ENCODE results near the gene CLCN5.

CLCN5 gene

GRCh38 chrX:50088645-50089044 lies 166.2 kb downstream of the CLCN5 start:
- no peak for DNase-seq (ENCODE audit: low read depth)

GRCh38 chrX:50093625-50094024 lies 171.2 kb downstream of the CLCN5 start:
- DNase-seq (ENCODE audit: low read depth), result no peak

DNA sequence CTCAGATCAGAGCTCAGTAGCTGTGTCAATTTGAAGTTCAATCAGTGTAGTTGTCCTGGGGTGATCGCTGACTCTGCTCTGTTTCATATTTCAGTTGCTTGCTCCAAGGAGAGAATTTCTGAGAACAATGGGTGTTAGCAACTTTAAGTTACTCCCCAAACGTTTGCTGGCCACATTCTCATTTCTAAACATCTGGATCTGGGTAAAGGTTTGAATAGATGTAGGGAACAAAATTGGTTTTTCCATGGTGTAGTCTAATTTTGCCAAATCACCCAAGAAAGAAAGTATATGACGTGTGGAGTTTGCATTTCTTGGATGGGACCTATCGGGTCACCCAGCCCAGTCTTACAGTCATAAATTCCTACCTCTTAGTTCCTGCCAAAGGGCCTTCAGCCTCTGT lies 174.7 kb downstream of the CLCN5 start:
- DNase-seq (ENCODE audit: low read depth), result no peak

GRCh38 chrX:50098241-50098640 lies 175.8 kb downstream of the CLCN5 start:
- DNase-seq (ENCODE audit: low read depth), result no peak

DNA sequence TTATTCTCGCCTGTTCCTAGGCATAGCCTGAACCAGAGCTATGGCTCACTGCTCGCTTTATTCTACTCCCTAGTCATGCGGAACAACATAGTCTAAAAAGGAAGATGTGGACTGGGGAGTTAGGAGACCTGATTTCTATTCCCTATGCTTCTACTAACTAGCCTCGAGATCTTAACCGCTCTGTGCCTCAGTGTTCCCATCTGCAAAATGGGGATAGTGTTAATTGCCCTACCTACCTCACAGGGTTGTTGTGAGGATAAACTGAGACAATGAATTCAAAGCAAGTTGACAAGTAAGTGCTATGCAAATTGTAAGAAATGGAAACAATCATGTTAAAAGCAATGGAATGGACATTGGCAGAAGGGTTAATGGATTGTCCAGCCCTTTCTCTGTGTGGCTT lies 176.4 kb downstream of the CLCN5 start:
- no peak for DNase-seq (ENCODE audit: low read depth)

GRCh38 chrX:50099331-50099730 lies 176.9 kb downstream of the CLCN5 start:
- DNase-seq (ENCODE audit: low read depth), result no peak

GRCh38 chrX:50100188-50100587 lies 177.8 kb downstream of the CLCN5 start:
- no peak for DNase-seq (ENCODE audit: low read depth)

DNA sequence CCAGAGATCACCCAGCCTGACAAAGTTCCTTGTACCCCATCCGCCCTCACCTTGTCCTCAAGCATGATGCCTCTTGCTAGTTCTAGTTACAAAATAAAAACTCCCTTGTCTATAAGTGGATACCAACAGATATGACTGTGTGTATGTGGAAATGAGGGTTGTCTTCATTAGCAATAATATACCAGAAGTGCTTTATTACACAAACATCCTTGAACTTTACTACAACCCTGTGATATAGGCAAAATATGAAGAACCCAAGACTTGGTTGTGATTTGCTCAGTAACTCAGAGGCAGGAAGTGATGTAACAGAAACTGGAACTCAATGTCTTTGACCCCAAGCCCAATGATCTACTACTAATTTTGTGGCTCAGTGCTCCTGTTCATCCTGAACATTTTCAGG lies 180.8 kb downstream of the CLCN5 start:
- no peak for DNase-seq (ENCODE audit: low read depth)

GRCh38 chrX:50103866-50104566 lies 181.6 kb downstream of the CLCN5 start:
- DNase-seq (ENCODE audit: low read depth), result no peak

DNA sequence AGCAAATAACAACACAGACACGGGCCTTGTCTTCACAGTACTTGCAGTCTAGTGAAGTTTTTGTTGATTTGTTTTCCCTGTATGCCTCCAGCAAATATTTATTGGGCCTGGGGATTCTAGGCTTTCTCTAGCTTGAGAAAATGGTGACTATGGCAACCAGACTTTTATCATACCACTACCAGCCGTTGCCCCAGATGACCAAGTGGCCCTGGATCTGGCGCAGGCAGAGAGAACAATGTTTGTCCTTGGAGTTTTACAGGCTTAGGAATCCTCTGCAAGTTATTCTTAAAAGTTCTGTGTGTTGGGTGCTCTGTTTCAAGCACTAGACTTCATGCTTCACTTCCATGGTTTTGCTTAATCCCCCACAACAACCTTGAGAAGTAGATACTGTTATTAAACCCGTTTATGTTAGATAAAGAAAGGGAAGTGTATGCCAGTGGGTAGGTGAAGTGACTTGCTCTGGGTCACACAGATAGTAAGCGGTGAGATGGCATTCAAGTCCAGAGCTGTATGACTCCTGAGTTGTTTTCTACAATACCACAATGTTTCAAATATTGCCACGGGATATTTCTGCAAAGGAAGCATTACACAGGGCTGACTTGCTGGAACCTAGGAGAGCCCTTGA lies 183.8 kb downstream of the CLCN5 start:
- DNase-seq (ENCODE audit: low read depth), result no peak

DNA sequence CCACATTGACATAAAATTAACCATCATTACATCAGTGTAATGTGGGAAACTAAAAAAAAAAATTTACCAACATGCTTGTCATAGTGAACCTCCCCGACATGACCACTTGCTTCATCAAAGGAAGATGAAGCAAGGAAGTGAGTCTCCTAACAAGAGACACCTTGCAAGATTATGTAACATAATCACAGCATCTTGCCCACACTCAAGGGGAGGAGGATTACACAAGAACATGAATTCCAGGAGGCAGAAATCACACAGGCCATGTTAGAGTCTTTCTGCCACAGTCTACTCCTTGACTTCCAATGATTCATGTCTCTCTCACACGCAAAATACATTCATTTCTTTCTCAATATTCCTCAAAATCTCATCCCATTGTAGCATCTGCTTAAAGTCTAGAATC lies 185.1 kb downstream of the CLCN5 start:
- no peak for DNase-seq (ENCODE audit: low read depth)

GRCh38 chrX:50108264-50108663 lies 185.9 kb downstream of the CLCN5 start:
- no peak for DNase-seq (ENCODE audit: low read depth)

DNA sequence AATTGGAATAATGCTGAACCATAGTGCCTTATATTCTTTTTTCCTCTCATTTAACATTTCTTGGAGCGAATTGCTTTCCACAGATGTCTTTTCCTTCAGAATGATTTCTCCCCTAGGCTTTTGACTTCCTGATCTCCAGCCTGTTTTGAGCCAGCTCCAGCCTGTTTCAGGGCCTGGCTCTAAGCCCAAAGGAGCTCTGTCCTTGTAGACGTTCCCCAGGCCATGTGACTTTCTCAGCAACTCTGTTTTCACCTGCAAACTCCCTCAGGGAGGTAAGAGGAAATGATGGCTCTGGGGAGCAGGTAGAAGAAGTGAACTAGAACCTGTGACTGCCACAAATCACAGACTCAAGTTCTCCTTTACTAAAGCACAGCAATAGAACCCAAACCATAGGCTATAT lies 189.3 kb downstream of the CLCN5 start:
- no peak for DNase-seq (ENCODE audit: low read depth)

GRCh38 chrX:50114113-50114512 lies 191.7 kb downstream of the CLCN5 start:
- DNase-seq (ENCODE audit: low read depth), result no peak

- DNase-seq (ENCODE audit: low read depth), result no peak
Observed at GRCh38 chrX:50115973-50116372, 193.6 kb downstream of the CLCN5 start.

GRCh38 chrX:50117476-50117875 lies 195.1 kb downstream of the CLCN5 start:
- no peak for DNase-seq (ENCODE audit: low read depth)

DNA sequence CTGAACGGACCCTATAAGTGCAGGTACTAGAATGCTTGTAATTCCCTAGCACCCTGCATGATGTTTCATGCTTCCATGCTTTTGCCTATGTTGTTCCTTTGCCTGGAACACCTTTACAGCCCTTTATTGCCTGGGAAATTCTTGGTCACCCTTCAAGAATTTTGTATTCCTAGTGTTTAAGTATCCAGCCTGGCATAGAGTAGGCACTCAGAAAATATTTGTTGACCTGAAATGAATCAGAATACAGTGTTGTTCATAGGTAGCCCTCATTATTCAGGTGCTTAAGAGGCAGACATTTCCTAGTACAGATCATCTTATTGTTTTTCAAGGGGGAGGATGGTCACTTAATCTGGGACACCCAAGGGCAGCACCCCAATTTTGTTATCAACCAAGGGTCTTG lies 203.1 kb downstream of the CLCN5 start:
- DNase-seq (ENCODE audit: low read depth), result no peak

GRCh38 chrX:50147972-50148371 lies 225.6 kb downstream of the CLCN5 start:
- DNase-seq (ENCODE audit: low read depth), result no peak
